ENCODE measurements around the gene OTUD3. TPM values are rescaled to one million over a fixed set of nuclear protein-coding genes. Genes with fewer than 3 reads are reported as not detected.

OTUD3 gene
- total RNA-seq, 1 experiment from 2014 or later, result 33.9 TPM

DNA sequence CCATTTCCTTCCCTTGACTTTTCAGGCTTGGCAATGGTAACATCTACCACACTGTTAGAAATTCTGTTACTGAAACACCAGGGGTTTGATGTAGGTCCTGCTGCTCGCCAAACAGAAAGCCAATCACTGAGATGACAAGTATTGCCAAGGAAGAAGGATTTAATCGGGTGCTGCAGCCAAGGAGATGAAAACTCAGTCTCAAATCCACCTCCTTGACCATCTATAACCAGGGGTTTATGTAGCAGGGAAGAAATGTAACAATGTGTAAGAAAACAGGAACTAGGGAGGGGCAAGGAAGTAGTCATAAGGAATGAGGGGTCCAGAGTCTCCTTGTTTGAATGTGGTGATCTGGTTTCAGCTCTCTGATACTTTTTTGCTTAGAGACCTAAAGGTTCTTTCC lies 71.9 kb downstream of the OTUD3 start:
- TF ChIP-seq CTCF (conservative IDR thresholded peaks at IDR 0.05; ENCODE audit: low read depth, low read length), result no peak
- TF ChIP-seq EZH2 (IDR thresholded peaks at IDR 0.05; ENCODE audit: borderline replicate concordance, low read depth, low read length, poor library complexity, severe bottlenecking), result no peak
- ChIA-PET POLR2A (ENCODE audit: low non-redundant PET) (no interaction called here), CTCF (no interaction called here)
- H3K4me3 ChIP-seq (ENCODE audit: low read depth, low read length, poor library complexity, severe bottlenecking), result no peak overlapping the region
- H3K4me1 ChIP-seq (ENCODE audit: insufficient read depth, low read length, poor library complexity, severe bottlenecking), result no peaks in the 10 kb centered on the region
- H3K27ac ChIP-seq (ENCODE audit: low read depth, low read length, poor library complexity, severe bottlenecking), result no peak overlapping the region
- DNase-seq (ENCODE audit: low spot score), result no peak
- H3K36me3 ChIP-seq (ENCODE audit: insufficient read depth, low read length, poor library complexity, severe bottlenecking), result no peaks in the 10 kb centered on the region
- peaks cover 6% of the 10 kb centered on the region for H3K27me3 ChIP-seq (replicated peaks; ENCODE audit: insufficient read depth, low read depth, low read length, poor library complexity)
- no TSS peak for BruUV-seq (replicated peaks)
- intact Hi-C loops (cut with micrococcal nuclease; ENCODE audit: unreplicated experiment), result no loop called here
- no peaks in the 10 kb centered on the region for H3K9me3 ChIP-seq (ENCODE audit: low read depth, low read length, poor library complexity, severe bottlenecking)

GRCh38 chr1:19955534-19956170 lies 73.5 kb downstream of the OTUD3 start:
- intact Hi-C loops (cut with micrococcal nuclease; ENCODE audit: unreplicated experiment), result no loop called here
- Histone ChIP-seq H3K4me3 (ENCODE audit: low read depth, low read length, poor library complexity, severe bottlenecking) (no peak overlapping the region), H3K9me3 (ENCODE audit: low read depth, low read length, poor library complexity, severe bottlenecking) (no peaks in the 10 kb centered on the region), H3K27me3 (replicated peaks; ENCODE audit: insufficient read depth, low read depth, low read length, poor library complexity) (peaks cover 5% of the 10 kb centered on the region), H3K36me3 (ENCODE audit: insufficient read depth, low read length, poor library complexity, severe bottlenecking) (no peaks in the 10 kb centered on the region), H3K4me1 (ENCODE audit: insufficient read depth, low read length, poor library complexity, severe bottlenecking) (no peaks in the 10 kb centered on the region), H3K27ac (ENCODE audit: low read depth, low read length, poor library complexity, severe bottlenecking) (no peak overlapping the region)
- DNase-seq (ENCODE audit: low spot score), result no peak
- CTCF ChIA-PET, result no interaction called here
- TF ChIP-seq CTCF (conservative IDR thresholded peaks at IDR 0.05; ENCODE audit: low read depth, low read length) (no peak), EZH2 (IDR thresholded peaks at IDR 0.05; ENCODE audit: borderline replicate concordance, low read depth, low read length, poor library complexity, severe bottlenecking) (no peak)
- BruUV-seq (replicated peaks), result no TSS peak
- POLR2A ChIA-PET (ENCODE audit: low non-redundant PET), result interaction anchor here (0.6 kb wide), 1 partner anchor 306 kb away, joined by 4 read pairs; no protein-coding TSS in a partner anchor

DNA sequence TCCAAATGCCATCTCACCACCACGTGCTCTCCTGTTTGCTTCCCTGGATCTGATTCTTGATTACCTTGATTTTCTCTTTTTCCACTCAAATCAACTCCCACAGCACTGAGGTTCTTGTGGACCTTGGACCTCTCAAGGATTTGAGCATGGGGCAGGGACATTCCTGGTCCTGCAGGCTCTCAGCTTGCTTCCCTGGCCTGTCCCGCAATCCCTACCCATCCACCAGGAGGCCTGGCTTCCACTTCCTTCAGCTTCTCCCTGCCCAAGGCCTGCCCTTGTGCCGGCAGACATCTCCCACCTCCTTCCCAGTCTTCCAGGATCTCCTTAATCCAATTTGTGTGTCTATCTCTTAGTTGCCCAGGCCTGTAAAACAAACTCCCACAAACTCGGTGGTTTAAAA lies 75.6 kb downstream of the OTUD3 start:
- peaks cover 5% of the 10 kb centered on the region for H3K27me3 ChIP-seq (replicated peaks; ENCODE audit: insufficient read depth, low read depth, low read length, poor library complexity)
- no peak overlapping the region for H3K4me3 ChIP-seq (ENCODE audit: low read depth, low read length, poor library complexity, severe bottlenecking)
- no peak overlapping the region for H3K27ac ChIP-seq (ENCODE audit: low read depth, low read length, poor library complexity, severe bottlenecking)
- H3K9me3 ChIP-seq (ENCODE audit: low read depth, low read length, poor library complexity, severe bottlenecking), result no peaks in the 10 kb centered on the region
- TF ChIP-seq CTCF (conservative IDR thresholded peaks at IDR 0.05; ENCODE audit: low read depth, low read length), result no peak
- TF ChIP-seq EZH2 (IDR thresholded peaks at IDR 0.05; ENCODE audit: borderline replicate concordance, low read depth, low read length, poor library complexity, severe bottlenecking), result no peak
- DNase-seq (ENCODE audit: low spot score), result no peak
- no peaks in the 10 kb centered on the region for H3K4me1 ChIP-seq (ENCODE audit: insufficient read depth, low read length, poor library complexity, severe bottlenecking)
- intact Hi-C loops (cut with micrococcal nuclease; ENCODE audit: unreplicated experiment), result no loop called here
- POLR2A ChIA-PET (ENCODE audit: low non-redundant PET), result no interaction called here
- no peaks in the 10 kb centered on the region for H3K36me3 ChIP-seq (ENCODE audit: insufficient read depth, low read length, poor library complexity, severe bottlenecking)
- CTCF ChIA-PET, result no interaction called here
- no TSS peak for BruUV-seq (replicated peaks)

All from A673 (cell line).